GM21576 (cell line): ENCODE results near the gene ADGB.
"Not testable (repeated sequence)": the region's sequence is repeated elsewhere in the genome, so short reads cannot be mapped to it uniquely, and the experiment has no call there.

Experiments
- ATAC-seq: cut with Tn5 transposase; IDR thresholded peaks from one replicate; pipeline ENCODE4 v1.9.1; 2021; ENCODE audit warnings: mild to moderate bottlenecking, moderate library complexity; ENCODE audit not compliant: unreplicated experiment

ADGB gene

DNA sequence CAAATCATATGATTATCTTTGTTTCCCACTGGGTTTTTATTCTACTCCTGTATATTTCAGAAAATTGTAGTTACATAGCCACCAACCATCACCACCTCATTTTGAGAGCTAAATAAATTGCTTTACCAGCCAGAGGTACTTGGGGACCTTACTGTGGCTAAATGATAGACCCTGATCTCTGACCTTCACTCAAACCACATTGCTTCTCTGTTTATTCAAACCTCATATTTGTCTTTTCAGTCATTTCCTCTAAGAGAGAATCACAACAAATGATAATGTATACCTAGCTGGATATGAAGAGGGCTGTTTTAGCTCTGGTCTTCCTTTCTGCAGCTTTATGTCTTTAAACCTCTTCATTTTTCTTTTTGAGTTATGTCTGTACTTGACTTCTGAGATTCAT lies 142.8 kb downstream of the ADGB start:
- ATAC-seq, result no peak

DNA sequence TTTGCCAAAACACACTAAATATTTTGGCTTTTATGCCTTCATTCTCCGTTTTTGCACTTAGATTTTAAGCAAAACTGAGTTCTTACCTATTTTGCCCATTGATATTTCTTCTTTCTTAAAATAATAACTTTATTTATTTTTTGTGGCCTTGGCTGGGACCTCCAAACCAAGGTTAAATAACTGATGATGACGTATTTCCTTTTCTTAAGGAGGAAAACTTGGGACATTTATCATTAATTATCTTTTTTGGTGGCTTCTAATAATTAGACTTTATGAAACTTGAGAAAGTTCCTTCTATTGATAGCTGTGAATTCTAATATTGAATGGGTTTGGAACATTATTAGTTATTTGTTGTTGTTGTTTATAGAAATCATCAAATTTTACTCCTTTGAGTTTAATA lies 154.5 kb downstream of the ADGB start:
- ATAC-seq, result no peak

DNA sequence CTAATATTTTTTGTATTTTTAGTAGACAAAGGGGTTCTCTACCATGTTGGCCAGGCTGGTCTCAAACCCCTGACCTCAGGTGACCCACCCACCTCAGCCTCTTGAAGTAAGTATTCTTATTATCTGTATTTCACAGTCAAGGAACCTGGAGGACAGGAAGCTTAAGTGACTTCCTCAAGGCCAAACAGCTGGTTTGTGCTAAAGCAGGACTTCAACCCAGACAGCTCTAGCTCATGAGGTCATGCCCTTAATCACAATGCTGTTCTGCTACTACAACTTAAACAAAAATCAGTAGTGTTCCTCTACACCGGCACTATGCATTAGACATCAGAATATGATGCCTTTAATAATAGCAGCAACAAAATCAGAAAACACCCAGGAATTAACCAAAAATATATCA lies 168.9 kb downstream of the ADGB start:
- ATAC-seq, result no peak

DNA sequence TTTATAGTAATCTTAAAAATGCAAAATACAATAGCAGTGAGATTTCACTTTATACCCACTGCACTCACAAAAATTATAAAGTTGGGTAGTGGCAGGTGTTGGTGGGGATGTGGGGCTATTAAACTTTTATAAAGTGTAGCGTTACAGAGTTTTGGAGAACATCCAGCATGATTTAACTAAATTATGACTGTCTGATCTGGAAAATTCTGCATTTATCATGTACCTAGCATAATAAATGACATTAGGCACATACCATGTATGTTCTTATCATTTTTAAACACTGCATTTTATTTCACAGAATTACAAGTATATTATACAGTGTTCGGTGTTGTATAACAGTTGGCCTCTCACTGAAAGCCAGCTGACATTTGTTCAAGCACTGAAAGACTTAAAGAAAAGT lies 169.9 kb downstream of the ADGB start:
- ATAC-seq, result no peak

DNA sequence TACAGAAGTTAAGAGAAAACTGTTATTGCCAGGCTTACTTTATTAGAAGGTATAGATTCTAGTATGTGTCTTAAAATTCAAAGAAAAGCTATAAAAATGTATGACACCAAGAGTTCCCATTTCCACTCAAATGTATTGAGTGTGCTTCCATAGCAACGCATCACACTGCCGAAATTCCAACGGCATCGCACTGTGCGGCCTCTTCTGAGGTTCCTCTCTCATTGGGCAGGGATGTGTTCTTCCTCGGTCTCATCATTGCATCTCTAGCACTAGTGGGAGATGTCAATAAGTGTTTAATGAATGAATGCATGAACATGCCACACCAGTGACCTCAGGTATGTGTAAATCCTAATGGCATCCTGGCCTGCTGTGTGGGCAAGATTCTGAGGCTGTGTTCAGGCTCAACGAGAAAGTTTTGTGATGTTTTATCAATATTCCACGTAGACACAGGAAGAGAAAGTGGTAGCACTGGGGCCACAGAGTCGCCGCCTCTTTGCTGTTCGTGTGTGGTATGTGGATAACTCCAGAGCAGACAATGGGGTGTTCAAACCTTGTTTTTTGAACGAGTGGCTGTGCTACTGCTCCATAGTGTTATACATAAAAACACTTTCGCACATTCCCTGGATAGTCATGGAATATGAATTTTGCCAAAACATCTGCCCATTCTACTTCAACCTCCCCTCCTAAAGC lies 171.6 kb downstream of the ADGB start:
- no peak for ATAC-seq

DNA sequence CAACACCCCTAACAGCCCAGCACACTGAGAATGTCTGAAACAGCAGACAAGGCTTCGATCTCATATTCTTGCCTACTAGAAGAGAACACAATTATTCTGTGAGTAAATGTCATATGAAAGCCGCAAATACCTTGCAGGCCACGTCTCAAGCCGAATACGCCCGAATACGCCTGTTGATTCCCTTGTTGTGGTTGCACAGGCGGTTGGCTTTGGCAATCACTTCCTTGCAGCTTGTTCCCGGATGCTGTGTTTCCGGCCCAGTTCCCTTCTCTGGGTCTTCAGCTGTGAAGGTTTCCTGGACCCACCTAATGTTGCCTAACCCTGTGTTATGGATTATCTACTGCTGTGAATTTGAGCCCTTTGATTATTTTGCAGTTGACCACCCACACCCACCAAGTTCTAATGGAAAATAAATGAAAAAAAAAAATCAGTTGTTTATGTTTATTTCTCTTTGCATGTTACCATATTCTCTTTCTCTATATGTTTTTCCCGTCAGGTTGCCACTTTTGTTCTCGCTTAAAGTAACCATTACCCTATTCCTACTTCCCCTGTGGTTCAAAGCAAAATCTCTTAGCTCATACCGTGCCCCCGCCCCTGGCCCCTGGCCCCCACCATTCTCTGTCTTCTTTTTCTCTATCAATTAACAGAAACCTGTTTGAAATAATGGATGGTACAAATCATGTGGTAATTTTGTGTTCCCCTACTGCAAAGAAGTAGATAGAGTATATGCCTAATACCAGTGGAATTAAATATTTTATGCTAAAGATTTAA lies 172.4 kb downstream of the ADGB start:
- no peak for ATAC-seq

DNA sequence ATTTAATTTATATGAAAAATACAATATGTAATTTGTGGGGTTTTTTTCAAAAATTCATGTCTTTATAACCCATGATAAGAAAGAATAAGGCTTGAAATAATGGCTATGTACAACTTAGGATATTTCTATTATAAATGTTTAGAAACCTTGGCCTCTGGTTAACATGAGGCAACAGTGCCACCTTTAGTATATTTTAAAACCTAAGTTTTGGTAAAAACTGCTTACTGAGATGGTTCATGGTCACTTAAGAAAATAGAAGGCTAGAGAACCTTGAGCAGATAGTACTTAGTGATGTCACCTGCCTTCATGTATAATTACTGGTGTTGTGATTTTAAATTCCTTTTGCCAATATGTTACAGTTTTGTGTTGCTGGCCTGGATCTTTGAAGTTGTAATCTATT lies 176.4 kb downstream of the ADGB start:
- ATAC-seq, result no peak

DNA sequence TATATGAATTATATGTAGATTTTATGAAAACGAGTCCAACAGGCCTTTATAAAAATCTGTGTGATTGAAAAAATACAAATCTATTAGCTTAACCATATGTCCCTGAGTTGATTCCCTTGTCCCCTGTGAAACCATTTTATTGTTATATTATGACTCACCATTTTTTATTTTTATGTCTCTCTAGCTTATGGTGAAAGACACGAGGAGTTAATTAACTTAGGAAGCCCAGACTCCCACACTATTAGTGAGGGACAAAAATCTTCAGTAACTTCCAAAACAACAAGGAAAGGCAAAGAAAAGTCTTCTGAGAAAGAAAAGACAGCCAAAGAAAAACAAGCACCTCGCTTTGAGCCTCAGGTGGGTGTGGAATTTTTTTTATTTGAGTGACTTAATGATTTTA lies 183.1 kb downstream of the ADGB start:
- no peak for ATAC-seq

DNA sequence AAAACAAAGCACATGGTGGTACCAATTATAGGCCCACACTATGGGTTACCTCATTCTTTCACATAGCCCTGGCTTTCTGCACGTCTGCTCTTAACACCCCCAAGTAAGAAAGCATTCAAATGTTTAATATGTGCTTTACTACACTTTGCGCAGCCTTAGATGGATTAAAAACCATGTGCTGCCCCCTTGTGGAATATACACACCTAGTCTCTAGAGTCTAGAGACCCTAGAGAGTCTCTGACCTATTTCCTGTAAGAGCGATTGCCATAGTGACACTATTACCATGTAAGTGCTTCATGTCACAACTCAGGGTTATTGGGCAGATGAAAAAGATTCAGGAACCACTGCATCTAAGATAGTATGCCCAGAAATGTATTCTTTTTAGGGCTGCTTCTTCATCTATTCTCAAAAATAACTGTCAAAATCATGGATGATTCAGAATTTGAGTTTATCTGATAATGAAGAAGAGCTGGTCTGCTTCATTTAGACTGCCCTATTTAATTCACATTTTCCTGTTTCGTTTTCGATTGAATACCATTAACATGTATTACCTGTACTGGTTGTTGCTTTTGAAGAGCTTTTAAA lies 186.3 kb downstream of the ADGB start:
- peak; percentile 87 for ATAC-seq

DNA sequence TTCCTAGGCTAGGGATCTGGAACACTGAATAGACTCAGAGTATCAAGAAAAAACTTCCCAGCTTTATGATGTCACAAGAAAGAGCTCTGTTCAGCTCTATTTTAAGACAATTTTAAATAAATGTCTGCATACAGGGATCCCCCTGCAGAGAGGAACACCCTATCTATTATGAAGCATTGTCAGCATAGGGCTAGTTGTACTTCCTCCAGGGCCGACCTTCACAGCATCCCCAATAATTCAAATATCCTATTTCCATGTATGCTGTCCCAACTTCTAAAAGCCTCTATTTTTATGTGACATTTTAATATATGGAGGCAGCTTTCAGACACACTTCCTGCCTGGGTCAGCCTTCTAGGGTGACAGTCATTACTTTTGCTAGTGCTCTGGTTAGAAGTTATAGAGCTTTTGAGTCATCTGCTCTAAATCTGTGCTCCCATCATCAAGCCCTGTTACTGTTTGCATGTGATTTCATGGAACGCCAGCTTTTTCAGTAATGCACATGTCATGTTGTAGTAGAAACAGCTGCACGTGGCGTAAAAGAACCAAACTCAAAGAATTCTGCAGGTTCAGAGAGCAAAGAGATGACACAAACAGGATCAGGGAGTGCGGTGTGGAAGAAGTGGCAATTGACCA lies 189.2 kb downstream of the ADGB start:
- ATAC-seq, result no peak

DNA sequence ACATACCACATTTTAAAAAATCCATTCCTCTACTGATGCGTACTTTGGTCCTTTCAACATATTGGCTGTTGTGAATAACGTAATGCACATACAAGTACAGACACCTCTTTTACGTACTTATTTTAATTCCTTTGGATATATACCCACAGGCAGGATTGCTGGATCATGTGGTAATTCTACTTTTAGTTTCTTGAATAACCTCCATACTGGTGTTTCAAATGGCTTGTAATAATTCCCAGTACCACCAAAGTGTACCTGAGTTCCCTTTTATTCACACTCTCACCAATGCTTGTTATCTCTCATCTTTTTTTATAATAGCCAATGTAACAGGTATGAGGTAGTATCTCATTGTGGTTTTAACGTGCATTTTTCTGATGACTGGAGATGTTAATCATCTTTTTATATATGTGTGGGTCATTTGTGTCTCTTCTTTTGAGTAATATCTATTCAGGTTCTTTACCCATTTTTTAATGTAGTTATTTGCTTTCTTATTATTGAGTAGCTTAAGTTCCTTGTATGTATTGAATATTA lies 191.9 kb downstream of the ADGB start:
- no peak for ATAC-seq

DNA sequence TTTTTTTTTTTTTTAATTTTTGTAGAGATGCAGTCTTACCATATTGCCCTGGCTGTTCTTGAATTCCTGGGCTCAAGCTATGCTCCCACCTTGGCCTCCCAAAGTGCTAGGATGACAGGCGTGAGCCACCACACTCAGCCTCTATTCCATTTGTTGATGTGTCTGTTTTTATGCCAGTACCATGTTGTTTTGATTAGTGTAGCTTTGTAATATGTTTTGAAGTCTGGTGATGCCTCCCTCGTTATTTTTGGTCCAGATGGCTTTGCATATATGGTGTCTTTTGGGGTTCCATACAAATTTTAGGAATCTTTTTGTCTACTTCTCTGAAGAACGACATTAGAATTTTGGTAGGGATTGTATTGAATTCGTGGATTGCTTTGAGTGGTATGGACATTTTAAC lies 193.2 kb downstream of the ADGB start:
- no peak for ATAC-seq

DNA sequence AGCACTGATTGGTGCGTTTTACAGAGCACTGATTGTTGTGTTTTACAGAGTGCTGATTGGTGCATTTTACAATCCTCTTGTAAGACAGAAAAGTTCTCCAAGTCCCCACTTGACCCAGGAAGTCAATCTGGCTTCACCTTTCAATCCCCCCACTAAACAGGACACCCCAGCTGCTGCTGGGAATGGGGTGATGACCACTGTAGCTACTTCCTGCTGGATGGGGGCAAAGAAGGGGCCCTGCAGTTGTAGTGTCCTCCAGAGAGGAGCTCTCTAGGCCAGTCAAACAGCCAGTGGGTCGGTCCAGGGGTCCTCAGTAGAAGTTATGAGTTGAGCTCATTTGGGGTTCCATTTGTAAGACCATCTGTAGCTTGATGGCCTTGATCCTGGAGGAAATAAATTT lies 194.4 kb downstream of the ADGB start:
- not testable (repeated sequence) for ATAC-seq

DNA sequence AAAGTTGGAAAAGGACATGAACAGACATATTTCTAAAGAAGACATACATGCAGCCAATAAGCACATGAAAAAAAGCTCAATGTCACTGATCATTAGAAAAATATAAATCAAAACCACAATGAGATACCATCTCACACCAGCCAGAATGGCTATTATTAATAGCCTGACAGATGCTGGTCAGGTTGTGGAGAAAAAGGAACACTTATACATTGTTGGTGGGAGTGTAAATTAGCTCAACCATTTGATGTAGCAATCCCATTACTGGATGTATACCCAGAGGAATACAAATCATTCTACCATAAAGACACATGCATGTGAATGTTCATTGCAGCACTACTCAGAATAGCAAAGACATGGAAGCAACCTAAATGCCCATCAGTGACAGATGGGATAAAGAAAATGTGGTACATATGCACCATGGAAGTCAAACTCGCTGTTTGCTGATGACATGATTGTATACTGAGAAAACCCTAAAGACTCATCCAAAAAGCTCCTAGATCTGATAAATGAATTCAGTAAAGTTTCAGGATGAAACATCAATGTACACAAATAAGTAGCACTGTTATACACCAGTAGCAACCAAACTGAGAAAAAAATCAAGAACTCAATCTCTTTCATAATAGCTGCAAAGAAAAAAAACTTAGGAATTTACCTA lies 196.8 kb downstream of the ADGB start:
- ATAC-seq, result no peak

DNA sequence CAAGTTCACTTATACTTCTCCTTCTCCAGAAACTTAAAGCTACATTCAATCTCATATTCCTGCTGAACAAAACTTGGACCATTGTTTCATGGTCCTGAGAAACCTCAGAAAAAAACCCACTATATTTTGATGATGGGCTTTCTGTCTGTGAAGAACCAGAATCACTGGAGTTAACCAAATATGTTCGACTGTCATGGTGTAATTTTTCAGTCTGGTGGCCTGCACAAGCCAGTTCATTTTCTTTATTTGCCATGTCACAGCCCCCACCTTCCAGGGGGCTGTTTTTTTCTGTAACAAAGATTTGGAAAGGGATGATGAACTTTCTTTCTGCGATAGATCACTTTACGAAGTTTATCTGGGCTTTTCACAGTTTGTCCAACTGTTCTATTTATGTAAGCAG lies 204.4 kb downstream of the ADGB start:
- ATAC-seq, result not testable (repeated sequence)

DNA sequence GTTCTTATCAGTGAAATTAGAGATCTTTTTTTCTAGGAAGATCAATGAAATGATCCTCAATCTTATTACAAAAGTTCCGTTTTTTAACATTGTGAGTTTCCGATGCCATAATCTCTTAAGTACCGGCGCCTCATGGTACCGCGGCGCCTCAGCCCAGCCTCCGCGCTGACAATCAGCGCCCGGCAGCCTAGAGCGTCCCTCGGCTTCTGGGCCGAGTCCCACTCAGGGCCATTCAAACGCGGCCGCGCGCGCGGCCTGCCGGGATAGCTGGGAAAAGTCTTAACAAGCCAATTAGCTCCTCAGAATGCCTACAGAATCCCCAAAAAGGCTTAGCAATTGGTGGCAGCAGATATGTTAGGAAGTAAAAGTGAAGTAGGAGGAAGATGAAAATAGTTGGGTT lies 204.8 kb downstream of the ADGB start:
- ATAC-seq, result no peak

DNA sequence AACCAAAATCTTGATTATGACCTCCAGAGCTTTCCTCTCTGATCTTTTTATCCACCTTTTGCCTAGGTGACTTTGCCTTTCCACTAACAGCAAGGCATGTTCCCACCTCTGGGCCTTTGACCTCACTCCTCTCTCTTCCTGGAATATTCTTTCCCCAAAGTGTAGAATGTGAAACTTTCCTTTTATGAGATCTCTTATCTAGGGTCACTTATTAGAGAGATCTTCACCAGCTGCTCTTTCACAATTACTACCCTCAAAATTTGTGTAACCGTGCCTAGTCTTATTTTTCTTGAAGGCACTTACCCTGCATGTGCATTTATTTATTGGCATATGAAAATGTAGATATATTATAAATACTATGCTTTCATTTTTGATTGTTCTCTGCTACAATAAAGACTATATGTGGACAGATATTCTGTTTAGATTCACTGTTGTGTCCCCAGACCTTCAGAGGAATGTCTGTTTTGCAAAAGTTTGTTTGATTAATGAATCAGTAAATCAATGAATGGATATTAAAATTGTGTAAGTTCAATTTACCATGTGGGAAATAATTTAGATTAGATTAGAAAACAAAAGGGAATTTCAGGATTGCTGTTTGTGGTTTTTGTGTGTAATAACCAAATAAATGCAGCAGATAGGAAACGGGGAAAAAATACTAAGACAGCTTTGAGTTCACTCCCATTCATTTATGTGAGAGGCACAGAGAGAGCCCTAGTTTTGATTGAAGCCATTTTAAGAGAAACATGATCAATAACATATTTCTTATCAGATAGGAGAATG lies 207.0 kb downstream of the ADGB start:
- ATAC-seq, result no peak

DNA sequence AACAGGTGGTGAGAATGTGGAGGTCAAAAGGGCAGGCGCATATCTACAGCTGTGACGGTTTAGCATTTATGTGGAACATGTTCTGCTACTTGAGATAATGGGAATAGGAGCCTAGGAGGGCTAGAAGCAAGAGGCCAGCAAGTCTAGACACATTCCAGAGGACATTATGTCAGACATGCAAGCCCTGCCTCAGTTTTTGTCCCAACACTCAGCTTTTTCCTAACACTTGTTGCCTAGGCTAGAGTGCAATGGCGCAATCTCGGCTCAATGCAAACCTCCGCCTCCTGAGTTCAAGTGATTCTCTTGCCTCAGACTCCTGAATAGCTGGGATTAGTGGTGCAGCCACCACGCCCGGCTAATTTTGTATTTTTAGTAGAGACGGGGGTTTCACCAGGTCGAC lies 210.2 kb downstream of the ADGB start:
- not testable (repeated sequence) for ATAC-seq

DNA sequence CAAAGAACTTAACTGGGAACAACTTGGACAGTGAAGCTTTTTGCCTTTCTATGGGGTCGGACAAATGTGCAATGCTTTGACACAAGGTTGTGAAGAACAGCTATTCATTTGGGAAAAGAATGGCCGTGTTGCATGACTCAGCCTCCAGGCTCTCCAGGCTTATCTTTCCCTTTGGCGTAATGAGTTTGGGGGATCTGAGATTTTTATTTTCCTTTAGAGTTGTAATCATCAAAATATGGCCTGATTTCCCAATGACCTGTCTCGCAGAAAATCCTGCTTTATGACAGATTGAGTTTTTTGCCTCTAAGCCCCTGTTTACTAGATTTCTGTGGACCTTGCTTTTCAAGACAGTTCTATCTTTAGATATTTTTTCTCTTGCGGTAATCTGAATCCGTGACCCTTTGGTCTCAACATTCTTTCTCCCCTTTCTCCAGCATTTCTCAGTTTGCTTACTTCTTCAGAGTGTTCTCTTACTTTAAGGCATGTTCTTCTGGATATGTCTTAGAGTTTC lies 214.1 kb downstream of the ADGB start:
- not testable (repeated sequence) for ATAC-seq

DNA sequence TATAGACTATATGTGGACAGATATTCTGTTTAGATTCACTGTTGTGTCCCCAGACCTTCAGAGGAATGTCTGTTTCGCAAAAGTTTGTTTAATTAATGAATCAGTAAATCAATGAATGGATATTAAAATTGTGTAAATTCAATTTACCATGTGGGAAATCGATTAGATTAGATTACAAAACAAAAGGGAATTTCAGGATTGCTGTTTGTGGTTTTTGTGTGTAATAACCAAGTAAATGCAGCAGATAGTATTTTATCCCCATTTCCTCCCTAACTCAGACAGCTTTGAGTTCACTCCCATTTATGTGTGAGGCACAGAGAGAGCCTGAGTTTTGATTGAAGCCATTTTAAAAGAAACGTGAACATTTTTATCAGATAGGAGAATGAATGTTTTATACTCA lies 214.8 kb downstream of the ADGB start:
- ATAC-seq, result no peak
